Measurements from ENCODE around the gene APOL4. TPM values are rescaled to one million over a fixed set of nuclear protein-coding genes. Genes with fewer than 3 reads are reported as not detected.
A peak's percentile ranks its signal among the peaks of the same experiment; 100 is the strongest.

The APOL4 gene
- total RNA-seq, 1 experiment from 2014 or later, result 0.10 TPM

- DNase-seq (ENCODE audit: low read depth), result no peak
Observed at GRCh38 chr22:36185828-36186624, 15.6 kb downstream of the APOL4 start.

- no peak for DNase-seq (ENCODE audit: low read depth)
Observed at GRCh38 chr22:36184433-36185025, 17.1 kb downstream of the APOL4 start.

- no peak for DNase-seq (ENCODE audit: low read depth)
Observed at GRCh38 chr22:36183446-36183845, 18.2 kb downstream of the APOL4 start.

DNA sequence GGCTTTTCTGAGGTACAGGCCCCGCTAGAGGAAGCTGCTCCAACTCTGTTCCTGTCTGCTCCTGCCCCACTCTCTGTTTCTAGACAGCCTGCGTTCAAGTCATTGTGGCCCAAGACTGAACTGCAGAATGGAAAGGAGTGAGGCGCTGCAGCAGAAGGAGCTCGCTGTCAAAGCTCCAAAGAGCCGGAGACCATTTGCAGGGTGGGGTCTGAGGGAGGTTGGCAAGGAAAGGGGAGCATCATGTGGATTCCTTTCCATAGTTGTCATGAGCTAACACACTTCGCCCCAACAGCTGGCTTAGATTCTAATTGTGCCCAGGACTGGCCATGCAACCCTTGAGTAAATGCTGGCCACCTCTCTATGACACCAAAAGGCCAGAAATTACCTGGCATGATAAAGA is 18.8 kb downstream of the APOL4 start:
- DNase-seq (ENCODE audit: low read depth), result no peak

GRCh38 chr22:36182056-36182455 is 19.6 kb downstream of the APOL4 start:
- DNase-seq (ENCODE audit: low read depth), result no peak

GRCh38 chr22:36180928-36181327 is 20.7 kb downstream of the APOL4 start:
- DNase-seq (ENCODE audit: low read depth), result no peak

GRCh38 chr22:36180038-36180880 is 21.4 kb downstream of the APOL4 start:
- DNase-seq (ENCODE audit: low read depth), result peak; percentile 59

DNA sequence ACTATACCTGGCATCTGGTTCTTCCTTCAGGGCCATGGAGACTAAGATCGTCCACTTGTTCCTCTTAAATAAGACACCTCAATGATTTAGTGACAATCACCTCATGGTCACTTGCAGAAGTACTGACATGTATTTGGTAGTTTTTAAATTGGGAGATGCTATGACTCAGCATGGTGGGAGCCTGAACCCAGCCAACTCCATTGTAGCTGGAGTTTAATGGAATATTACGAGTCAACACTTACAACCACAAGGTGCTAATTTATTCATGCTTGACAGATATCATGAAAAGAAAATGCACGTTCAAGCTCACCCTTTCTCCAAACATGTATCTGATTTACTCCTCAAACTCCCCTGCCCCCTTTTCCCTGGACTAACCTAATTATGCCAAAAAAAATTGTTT is 24.4 kb downstream of the APOL4 start:
- peak; percentile 17 for DNase-seq (ENCODE audit: low read depth)

- no peak for DNase-seq (ENCODE audit: low read depth)
Observed at GRCh38 chr22:36175892-36176291, 25.7 kb downstream of the APOL4 start.

GRCh38 chr22:36171941-36172340 is 29.7 kb downstream of the APOL4 start:
- DNase-seq (ENCODE audit: low read depth), result no peak

- no peak for DNase-seq (ENCODE audit: low read depth)
Observed at GRCh38 chr22:36166518-36167220, 34.9 kb downstream of the APOL4 start.

- no peak for DNase-seq (ENCODE audit: low read depth)
Observed at GRCh38 chr22:36166086-36166485, 35.5 kb downstream of the APOL4 start.

DNA sequence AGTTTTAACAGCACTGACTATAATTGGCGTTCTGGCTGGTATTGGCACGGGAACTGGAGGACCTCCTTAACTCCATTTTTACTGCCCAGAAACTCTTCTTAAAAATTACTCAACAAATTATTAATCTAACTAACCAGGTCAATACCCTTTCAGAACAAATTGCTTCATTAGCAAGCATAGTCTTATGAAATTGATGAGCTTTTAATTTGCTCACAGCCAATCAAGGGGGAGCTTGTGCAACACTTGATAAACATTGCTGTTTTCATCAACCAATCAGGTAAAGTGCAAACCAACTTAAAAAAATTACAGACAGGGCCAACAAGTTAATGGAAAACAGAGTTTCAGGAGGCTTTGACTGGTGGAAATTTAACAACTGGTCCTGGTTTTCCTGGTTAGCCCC is 36.5 kb downstream of the APOL4 start:
- no peak for DNase-seq (ENCODE audit: low read depth)

DNA sequence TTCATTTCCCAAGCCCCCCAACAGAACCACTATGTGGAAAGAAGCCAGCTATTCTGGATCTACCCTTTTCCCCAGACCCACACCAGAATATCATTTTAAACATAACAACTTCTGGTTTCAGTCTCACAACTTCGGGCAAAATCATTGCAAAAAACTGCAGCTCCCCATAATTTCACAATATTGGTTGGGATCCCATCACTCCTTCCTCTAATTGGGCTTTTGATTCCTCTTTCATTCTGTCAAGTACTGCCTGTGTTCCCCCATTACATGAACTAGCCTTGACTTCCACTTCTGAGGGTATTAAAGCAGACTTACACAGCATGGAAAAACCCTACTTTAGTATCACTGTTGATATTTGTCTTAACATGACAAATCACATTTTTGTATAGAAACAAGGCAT is 37.0 kb downstream of the APOL4 start:
- no peak for DNase-seq (ENCODE audit: low read depth)

GRCh38 chr22:36163497-36163896 is 38.1 kb downstream of the APOL4 start:
- no peak for DNase-seq (ENCODE audit: low read depth)

DNA sequence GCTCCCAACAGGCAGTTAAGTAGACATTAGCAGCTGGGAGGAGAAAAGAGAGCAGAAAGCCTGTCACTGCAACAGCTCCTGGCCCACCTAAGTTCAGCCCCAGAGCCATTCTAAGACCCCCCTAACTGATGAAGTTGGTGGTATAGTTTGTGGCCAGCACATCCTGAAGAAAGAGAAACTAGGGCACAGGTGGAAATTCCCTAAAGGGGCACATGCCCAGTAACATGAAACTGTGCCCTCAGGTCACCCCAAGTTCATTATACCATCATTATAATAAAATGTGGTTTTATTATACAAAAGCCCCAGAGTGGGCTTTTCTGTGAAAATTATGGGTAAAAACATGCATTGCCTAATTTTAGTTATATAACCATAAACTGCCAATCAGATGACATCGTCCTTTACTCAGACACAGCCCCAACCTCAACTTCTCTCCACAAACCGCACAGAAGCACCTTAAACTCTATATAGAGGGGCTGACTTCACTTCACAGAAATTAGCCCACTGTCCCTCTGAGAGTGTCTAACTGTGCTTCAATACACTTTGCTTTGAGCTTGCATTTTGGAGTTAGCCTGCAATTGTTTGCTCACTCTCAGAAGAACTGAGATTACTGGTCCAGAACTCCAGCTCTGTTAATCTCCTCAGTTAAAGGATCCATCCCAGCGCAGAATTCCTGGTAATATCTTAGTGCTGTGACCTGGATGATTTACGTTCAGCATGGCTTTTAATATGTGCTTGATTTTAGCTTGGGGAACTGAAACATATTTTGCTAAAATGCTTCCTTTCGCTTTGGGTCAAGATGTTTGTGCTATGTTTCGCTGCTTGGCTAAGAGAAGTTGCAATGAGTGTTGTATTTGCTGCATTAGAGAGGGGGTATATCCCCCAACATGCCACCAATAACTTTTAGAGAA is 39.2 kb downstream of the APOL4 start:
- DNase-seq (ENCODE audit: low read depth), result peak; percentile 7

DNA sequence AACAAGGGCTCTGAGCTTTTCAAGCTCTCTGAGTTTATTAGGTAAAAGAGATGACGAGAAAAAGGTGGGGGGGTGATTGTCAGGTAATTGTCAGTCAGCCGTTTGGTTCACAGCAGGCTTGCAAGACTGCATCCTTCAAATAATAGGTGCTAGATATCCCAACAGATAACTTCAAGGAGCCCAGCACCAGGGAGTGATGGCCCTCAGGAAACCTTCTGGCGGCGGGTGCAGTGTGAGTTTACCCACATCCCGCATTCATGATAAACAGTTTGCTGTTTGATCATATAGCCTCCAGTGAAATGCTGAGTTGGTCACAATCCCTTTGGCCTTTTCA is 39.8 kb downstream of the APOL4 start:
- peak; percentile 4 for DNase-seq (ENCODE audit: low read depth)

DNA sequence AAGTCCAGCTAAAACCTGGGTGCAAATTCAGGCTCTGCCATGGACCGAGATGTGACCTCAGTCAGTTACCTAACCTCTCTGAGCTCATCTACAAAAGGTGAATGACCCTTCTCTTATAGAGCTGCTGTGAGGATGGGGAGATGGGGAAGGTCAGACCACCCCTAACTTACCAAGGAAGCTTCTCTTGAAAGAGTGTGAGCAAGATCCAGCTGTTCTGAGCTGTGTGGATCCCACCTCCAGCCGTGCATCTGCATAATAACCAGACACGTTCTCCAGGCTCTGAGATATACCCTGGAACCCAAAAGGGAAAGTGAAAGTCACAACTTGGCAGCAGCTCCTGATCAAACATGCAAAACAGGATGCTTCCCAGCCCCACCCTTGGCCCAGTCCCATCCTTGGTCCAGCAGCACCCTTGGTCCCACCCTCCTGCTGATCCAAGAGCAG is 41.1 kb downstream of the APOL4 start, which contains the start of gene APOL3:
Gene APOL3 (minus strand): TSS at position 257 of the 444 bp plus-strand sequence. CDS start 11,700 bp downstream, outside the sequence.
- DNase-seq (ENCODE audit: low read depth), result peak; percentile 40

GRCh38 chr22:36156515-36157419 is 44.8 kb downstream of the APOL4 start:
- DNase-seq (ENCODE audit: low read depth), result peak; percentile 84

DNA sequence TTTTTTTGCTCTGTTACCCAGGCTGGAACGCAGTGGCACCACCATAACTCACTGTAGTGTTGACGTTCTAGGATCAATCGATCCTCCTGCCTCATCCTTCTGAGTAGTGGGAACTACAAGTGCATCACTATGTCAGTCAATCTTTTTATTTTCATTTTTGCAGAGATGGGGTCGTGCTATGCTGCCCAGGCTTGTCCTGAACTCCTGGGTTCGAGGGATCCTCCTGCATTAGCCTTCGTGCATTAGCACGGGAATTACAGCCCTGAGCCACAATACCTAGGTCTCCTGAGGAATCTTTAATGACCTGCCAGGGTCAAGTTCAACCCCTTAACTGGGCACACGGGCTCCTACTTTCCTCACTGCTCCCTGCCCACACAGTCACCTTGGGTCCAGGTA is 45.5 kb downstream of the APOL4 start:
- no peak for DNase-seq (ENCODE audit: low read depth)

Data from M059J (cell line).